Peyer's patch (tissue), 4 donors: Measurements from ENCODE around the gene AOC3. TPM values are rescaled to one million over a fixed set of nuclear protein-coding genes. Genes with fewer than 3 reads are reported as not detected.
A peak's percentile ranks its signal among the peaks of the same experiment; 100 is the strongest.
"Not testable (repeated sequence)": the region's sequence is repeated elsewhere in the genome, so short reads cannot be mapped to it uniquely, and the experiment has no call there.

Experiments
- DNase-seq, 3 donors: peaks; one replicate each; pipeline ENCODE4 v3.0.0-alpha.2; 2017 to 2019
- H3K27ac ChIP-seq, 4 donors: fragments of 200-600 bp; sonication (generic); one replicate each; pipeline ENCODE4 v1.5.1; 2016 to 2019
- H3K27me3 ChIP-seq, 2 donors: fragments of 200-600 bp; sonication (generic); one replicate each; pipeline ENCODE4 v1.5.1; 2019
- H3K36me3 ChIP-seq, 3 donors: fragments of 200-600 bp; sonication (generic); one replicate each; pipeline ENCODE4 v1.5.1; 2016 to 2019
- H3K4me1 ChIP-seq, 4 donors: fragments of 200-600 bp; sonication (generic); one replicate each; pipeline ENCODE4 v1.5.1; 2016 to 2019
- H3K4me3 ChIP-seq, 4 donors: fragments of 200-600 bp; sonication (generic); 1 replicate in 3 of 4; 2 replicates in 1 of 4; pipeline ENCODE4 v1.5.1; 2016 to 2019; ENCODE audit warnings: mild to moderate bottlenecking in 1 of 4
- H3K9me3 ChIP-seq, 4 donors: fragments of 200-600 bp; sonication (generic); one replicate each; pipeline ENCODE4 v1.5.1; 2016 to 2019; ENCODE audit warnings: mild to moderate bottlenecking in 1 of 4
- CTCF ChIP-seq, 6 experiments: fragments of 450-650 bp in 4 of 6; fragments of 200-600 bp in 2 of 6; sonication (generic) in 1 of 6; IDR thresholded peaks; one replicate each; pipeline ENCODE4 v1.5.1; 2017 to 2019; ENCODE audit warnings: antibody characterized with exemption in 6 of 6, mild to moderate bottlenecking in 3 of 6, moderate library complexity in 1 of 6
- POLR2A ChIP-seq, 2 donors: fragments of 450-650 bp; IDR thresholded peaks; one replicate each; pipeline ENCODE4 v1.5.1; 2017; ENCODE audit warnings: antibody characterized with exemption in 2 of 2, mild to moderate bottlenecking in 2 of 2, moderate library complexity in 2 of 2
- total RNA-seq, 4 donors: library from RNA; depleted of rRNA; stranded (reverse); fragments of >200 nt; gene quantifications; one replicate each; pipeline ENCODE4 v1.1.0, GENCODE V29; 2016

Gene AOC3
- total RNA-seq, 4 donors from 2014 or later = 3.3 to 11.4 (median 7.0) TPM

GRCh38 chr17:42893359-42893758, 42.4 kb downstream of the AOC3 start:
- no peak for TF ChIP-seq POLR2A (IDR thresholded peaks at IDR 0.05)
- TF ChIP-seq CTCF (IDR thresholded peaks at IDR 0.05) = no peak
- no peak for DNase-seq
- Histone ChIP-seq H3K27me3 (no peaks in the 10 kb centered on the region), H3K36me3 (no peaks in the 10 kb centered on the region), H3K9me3 (no peaks in the 10 kb centered on the region), H3K4me3 (no peak overlapping the region), H3K27ac (peak overlapping the region in 2 of 4 donors; percentile 76 to 79), H3K4me1 (peaks cover 0 to 38% (median 7%) of the 10 kb centered on the region in 4 donors)

GRCh38 chr17:42894283-42895184, 43.5 kb downstream of the AOC3 start:
- peak overlapping the region in 3 of 4 donors; percentile 9 to 79 (median 76) for H3K27ac ChIP-seq
- H3K9me3 ChIP-seq = no peaks in the 10 kb centered on the region
- DNase-seq = peak in 2 of 3 donors; percentile 75 to 80
- H3K4me1 ChIP-seq = peaks cover 0 to 38% (median 7%) of the 10 kb centered on the region in 4 donors
- H3K36me3 ChIP-seq = no peaks in the 10 kb centered on the region
- peak in 1 of 2 donors; percentile 18 for TF ChIP-seq POLR2A (IDR thresholded peaks at IDR 0.05)
- no peak for TF ChIP-seq CTCF (IDR thresholded peaks at IDR 0.05)
- H3K4me3 ChIP-seq = no peak overlapping the region
- no peaks in the 10 kb centered on the region for H3K27me3 ChIP-seq

GRCh38 chr17:42895185-42895555, 44.2 kb downstream of the AOC3 start:
- Histone ChIP-seq H3K36me3 (no peaks in the 10 kb centered on the region), H3K27me3 (no peaks in the 10 kb centered on the region), H3K27ac (peak overlapping the region in 3 of 4 donors; percentile 9 to 79 (median 76)), H3K4me3 (no peak overlapping the region), H3K4me1 (peaks cover 0 to 38% (median 7%) of the 10 kb centered on the region in 4 donors), H3K9me3 (no peaks in the 10 kb centered on the region)
- TF ChIP-seq CTCF (IDR thresholded peaks at IDR 0.05) = no peak
- no peak for TF ChIP-seq POLR2A (IDR thresholded peaks at IDR 0.05)
- peak in 2 of 3 donors; percentile 69 to 80 for DNase-seq

- Histone ChIP-seq H3K4me1 (peaks cover 0 to 25% (median 5%) of the 10 kb centered on the region in 4 donors), H3K9me3 (no peaks in the 10 kb centered on the region), H3K4me3 (no peak overlapping the region), H3K36me3 (no peaks in the 10 kb centered on the region), H3K27ac (peak overlapping the region in 1 of 4 donors; percentile 56), H3K27me3 (no peaks in the 10 kb centered on the region)
- TF ChIP-seq CTCF (IDR thresholded peaks at IDR 0.05) (no peak), POLR2A (IDR thresholded peaks at IDR 0.05) (no peak)
- peak in 2 of 3 donors; percentile 64 to 72 for DNase-seq
Measured at GRCh38 chr17:42898147-42898811, 47.3 kb downstream of the AOC3 start.

GRCh38 chr17:42899981-42900380, 49.0 kb downstream of the AOC3 start:
- H3K27me3 ChIP-seq, H3K9me3 ChIP-seq, DNase-seq, H3K4me3 ChIP-seq, H3K36me3 ChIP-seq: not testable (repeated sequence)
- peak overlapping the region in 2 of 4 donors; percentile 1 to 36 for H3K27ac ChIP-seq
- peaks cover 0 to 10% (median 0%) of the 10 kb centered on the region in 4 donors for H3K4me1 ChIP-seq
